ENCODE measurements around the gene UPF1.

Gene UPF1
- 150 to 188 (median 167) reads per million in 4 donors for total RNA-seq

DNA sequence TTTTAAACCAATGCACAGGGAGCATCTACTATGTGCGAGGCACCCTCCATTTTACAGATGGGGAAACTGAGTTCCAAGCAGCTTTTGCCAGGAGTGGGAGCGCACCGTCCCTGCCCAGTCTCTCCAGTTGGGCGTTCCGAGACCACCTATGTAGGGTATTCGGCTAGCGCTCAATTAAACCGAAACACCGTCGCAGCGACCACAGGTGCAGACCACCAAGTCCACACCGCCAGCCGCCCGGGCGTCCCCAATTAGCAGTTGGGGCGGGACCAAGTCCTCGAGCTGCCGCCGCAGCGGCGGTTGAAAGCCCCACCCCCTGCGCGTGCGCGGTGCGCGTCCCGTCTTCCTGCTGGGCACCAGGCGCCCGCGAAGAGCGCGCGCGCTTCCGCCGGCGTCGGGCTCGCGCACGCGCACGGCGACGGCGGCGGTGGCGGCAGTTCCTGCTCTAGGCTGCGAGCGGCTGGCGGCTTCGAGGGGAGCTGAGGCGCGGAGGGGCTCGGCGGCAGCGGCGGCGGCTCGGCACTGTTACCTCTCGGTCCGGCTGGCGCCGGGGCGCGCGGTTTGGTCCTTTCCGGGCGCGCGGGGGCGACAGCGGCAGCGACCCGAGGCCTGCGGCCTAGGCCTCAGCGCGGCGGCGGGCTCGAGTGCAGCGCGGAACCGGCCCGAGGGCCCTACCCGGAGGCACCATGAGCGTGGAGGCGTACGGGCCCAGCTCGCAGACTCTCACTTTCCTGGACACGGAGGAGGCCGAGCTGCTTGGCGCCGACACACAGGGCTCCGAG, at the start of gene UPF1:
Gene UPF1 (plus strand): TSS at position 436 of the 782 bp plus-strand sequence. CDS start 251 bp downstream, at position 687.
- DNase-seq: peak; percentile 93 to 99 (median 96)

DNA sequence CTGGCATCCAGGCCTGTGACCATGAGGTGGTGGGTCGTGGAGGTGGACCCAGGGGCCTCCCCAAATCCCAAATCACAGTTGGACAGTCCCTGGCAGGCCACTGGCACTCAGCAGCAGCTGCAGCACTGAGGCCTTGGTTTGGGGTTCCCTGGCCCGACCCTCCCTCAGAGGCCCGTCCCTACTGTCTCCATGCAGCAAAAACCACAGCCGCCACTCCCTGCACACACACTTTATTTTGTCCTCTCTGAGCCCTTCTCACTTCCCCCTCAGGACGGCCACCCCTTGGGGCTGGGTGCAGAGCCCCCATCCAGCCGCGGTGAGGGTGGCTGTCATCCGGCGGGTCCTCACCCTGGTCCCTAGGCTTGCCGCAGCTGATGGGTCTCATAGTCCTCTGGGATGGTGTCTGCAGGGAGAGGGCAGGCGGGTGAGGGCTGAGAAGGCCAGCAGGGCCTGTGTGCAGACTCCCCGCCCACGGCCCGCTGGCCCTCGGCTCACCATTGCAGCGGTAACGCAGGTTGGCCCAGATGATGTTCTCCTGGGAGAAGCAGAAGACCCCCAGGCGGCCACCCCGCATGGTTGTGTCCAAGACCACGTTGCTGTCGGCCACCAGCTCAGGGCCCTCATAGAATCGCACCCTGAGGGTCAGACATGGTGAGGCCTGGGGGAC, 49.1 kb upstream of the UPF1 start:
- DNase-seq: no peak

GRCh38 chr19:18783958-18784785, 47.6 kb upstream of the UPF1 start:
- no peak for DNase-seq

DNA sequence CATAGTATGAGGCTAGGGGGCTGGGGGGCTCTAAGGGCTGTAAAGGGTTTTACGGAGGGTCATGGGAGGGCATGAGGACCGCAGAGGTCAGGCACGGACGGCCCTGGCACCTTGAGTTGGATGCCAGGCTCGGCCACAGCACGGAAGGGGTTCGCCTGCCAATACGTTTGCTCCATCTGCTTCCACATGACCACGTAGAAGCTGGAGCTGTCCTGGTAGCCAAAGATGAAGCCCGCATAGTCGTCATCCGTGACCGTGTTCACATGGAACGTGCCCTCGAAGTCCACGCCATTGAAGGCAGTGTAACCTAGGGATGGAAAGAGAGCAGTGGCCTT, 47.0 kb upstream of the UPF1 start:
- DNase-seq: no peak

GRCh38 chr19:18785179-18786124, 46.3 kb upstream of the UPF1 start:
- peak; percentile 54 to 71 (median 62) for DNase-seq

DNA sequence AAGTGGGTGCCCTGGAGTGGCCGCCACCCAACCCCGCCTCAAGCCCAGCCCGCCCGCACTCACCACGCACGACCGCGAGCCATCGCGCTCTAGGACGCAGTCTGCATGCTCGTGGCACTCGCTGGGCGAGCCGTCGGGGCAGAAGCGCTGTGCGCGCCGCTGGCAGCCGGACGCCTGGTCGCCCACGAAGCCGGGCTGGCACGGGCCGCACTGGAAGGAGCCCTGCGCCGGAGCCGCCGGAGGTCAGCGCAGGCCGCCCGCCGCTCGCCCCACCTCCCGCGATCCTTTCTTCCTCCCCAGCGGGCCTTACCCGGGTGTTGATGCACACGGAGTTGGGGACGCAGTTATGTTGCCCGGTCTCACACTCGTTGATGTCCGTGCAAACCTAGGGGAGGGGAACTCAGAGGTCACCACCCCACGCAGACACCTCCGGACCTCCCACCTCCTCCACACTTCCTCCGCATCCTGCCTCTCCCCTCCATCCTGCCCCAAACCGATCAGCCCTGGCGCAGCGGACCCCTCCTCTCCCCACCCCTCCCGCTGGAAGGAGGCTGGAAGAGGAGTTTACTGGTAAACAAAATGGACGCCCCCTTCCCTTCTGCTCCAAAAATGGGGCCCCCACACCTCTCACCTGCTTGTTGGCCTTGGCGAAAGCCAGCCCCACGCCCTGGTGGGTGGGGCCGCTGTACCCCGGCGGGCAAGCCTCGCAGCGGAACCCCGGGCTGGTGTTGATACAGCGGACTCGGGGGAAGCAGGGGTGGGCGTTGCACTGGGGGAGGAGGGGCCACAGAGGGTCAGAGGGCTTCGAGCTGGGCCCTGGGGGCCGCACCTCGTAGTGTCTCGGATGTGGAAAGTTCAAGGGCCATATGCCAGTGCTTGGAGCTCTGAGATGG, 43.0 kb upstream of the UPF1 start:
- no peak for DNase-seq

DNA sequence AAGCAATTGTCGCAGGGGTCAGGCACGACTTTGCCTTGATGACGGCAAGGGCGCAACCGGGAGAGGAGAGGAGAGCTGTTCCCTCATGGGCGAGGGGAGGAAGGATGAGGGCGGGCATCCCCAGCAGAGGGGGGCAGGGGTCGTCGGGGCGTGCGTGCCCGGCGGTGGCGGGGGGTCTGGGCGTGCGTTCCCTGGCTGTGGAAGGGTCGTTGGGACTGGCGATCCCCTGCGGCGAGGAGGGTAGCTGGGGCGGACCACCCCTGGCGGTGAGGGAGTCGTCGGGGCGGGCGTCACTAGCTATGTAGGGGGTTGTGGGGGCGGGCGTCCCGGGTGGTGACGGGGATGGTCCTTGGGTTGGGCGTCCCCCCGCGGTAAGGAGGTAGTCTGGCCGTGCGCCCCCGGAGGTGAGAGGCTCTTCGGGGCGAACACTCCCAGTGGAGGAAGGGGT, 42.3 kb upstream of the UPF1 start:
- no peak for DNase-seq

- peak in 2 of 5 donors; percentile 15 to 21 for DNase-seq
These were observed 41.7 kb upstream of the UPF1 start for GRCh38 chr19:18789883-18790565.

DNA sequence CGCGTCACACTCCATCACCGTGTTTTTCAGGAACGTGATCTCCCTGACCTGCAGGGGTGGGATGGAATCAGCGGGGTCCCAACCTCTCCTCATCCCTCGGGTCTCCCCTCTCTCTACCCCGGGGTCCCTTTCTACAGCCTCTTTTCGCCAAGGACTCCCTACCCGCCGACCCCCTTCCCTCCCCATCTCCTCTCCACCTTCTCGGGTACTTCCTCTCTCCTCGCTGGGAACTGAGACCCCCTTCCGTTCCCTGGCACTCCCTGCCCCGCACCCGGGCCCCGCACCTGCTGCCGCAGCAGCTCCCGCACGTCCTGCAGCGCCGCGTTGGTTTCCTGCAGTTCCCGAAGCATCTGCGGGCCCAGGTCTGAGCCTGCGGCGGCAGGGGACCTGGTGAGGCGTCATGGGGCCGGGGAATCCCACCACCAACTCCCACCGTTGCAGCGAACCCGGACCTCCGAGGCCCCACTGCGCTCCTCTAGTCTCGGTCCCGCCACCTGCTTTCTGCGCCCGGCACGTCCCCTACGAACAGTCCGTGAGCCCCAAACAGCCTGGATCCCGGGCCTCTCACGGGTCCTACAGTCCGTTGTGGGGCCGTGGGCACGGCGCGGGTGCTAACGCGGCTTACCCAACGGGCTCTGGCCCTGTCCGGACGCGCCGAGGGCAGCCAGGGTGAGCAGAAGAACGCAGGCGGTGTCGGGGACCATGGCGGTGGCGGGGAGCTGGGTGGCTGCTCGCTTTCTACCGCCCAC, 41.0 kb upstream of the UPF1 start, which contains the start of gene COMP:
Gene COMP (minus strand): TSS at position 740 of the 749 bp plus-strand sequence. CDS start 36 bp downstream, at position 704.
- DNase-seq: no peak

GRCh38 chr19:18791315-18791678, 40.5 kb upstream of the UPF1 start:
- DNase-seq: no peak

DNA sequence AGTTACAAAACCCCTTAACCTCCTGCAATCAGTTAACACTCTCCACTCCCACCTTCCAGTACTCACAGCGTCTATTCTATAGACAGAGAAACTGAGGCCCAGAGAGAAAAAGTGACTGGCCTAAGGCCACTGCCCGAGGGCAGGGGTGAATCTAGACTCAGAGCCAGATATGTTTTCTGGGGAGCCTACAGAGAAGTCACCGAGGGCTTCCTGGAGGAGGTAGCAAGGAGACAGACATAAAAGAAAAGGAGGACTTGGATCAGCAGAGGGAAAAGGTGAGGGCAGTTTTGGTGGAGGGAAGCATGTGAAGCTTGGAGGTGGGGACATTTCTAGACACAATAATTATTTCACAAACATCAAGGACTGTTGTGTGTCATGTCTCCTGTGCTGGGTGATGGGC, 39.1 kb upstream of the UPF1 start:
- DNase-seq: no peak

DNA sequence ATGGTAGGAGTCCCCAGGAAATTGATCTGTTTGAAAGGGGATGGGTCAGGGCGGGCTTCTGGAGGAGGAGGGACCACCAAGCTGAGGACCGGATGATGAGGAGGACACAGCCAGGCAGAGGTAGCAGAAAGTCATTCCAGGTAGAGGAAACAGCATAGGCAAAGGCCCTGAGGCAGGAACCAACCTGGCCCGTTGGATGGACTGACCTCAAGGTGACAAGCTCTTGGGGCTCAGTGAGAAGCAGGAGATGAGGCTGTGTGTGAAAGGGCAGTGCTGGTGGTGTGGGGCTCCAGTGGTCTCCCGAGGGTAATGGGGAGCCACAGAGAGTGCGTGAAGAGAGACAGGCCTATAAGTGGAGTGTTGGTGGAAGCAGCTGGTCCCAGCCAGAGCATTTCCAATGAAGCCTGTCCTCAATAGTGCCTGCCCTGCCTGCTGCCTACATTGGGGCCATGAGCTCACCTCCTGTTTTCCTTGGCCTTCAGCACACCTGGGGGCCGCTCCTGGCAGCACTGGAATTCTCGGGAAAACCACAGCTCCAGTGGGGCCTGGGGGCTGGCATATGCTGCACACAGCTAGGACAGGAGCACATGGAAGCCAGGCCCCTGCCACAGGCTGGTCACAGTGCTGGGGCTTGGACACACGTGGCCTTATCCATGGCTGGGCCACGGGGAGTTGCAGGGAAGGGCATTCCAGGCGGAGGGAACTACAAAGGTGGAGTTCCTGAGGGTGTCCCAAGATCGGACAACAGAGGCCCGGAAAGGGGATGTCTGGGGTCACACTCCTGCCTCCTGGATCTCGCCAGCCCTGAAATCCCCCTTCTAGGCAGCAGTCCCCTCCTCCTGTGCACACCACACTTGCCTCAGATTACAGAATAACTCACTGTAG, 38.4 kb upstream of the UPF1 start:
- DNase-seq: no peak

- DNase-seq: no peak
These were observed 37.8 kb upstream of the UPF1 start for GRCh38 chr19:18794029-18794313.

GRCh38 chr19:18794692-18795091, 37.1 kb upstream of the UPF1 start:
- no peak for DNase-seq

DNA sequence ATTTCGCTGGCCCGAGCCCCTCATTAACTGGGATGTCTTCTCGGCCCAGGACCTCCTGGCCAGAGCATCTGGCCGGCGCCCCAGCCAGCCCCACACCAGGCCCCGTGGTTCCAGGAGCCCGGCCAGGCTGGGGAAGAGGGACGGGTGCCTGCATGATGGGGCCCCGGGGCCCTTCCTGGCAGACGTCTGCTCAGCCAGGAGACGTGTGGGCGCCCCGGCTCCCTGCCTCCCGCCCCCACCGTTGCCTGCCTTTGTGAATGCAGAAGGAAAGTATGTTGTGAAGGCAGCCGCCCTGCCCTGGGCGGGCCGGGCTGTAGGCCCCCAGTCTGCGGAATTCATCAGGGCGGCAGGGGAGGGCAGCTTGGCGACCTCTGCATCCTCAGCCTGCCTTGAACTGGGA, 36.2 kb upstream of the UPF1 start:
- no peak for DNase-seq

DNA sequence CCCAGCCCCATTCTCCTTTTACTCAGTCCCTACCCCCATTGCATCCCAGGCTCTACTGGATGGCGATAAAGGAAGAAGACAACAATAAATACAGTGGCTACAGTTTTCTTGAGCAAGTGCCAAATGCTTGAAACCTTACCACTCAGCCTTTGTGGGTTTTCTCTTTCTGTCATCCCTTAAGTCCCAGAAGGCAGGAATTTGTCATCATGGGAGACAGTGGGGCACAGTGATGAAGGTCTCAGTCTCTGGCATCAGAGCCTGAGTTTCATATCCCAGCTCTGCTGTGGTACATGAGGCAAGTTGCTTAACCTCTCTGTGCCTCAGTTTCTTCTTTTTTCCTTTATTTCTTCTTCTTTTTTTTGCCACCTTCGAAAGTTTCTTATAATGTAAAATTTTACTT, 35.5 kb upstream of the UPF1 start:
- DNase-seq: no peak

DNA sequence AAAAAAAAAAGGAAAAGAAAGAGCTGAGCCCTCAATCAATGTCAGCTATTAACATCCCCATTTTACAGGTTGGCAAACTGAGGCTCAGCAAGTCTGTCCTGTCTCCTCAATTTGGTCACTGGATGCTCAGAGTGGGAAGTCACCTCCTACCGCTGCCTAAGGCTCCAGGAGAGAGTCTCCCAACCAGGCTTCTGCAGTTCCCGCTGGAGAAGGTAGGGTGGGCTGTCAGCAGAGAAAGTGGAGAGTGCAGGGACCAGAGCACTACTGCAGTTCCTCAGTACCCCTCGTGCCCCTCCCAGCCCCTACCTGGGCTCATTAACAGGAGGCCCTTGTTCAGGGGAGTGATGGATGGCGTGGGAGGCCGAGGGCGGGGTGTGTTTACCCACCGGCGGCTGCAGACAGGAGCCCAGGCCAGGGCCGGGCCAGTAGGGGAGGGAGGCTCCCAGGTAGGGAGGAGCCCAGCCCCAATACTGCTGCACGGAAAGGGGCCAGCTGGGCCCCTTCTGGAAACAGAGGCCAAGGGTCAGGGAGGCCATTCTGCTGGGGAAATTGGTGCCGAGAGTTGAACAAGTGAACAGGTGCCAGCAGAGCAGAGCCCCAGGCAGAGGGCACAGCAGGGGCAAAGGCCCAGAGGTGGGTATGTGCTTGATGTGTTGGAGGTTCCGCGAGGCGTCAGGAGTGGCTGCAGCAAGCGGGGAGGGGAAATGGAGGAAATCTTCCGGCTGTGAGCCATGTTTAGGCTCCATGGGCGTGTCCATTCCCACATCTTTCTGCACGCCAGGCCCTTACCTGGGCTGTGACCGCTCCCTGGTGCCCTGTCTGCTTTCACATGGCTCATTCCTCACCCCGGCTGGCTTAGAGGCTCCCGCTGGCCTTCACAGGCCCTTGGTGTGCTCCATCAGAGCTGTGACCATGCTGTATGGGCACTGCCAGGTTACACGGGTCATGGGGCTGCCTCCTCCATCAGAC, 33.1 kb upstream of the UPF1 start:
- no peak for DNase-seq
